ENCODE measurements around the gene DYNC1I1. TPM values are rescaled to one million over a fixed set of nuclear protein-coding genes. Genes with fewer than 3 reads are reported as not detected.

DYNC1I1 gene
- polyA plus RNA-seq, 1 experiment, result 0.11 TPM

DNA sequence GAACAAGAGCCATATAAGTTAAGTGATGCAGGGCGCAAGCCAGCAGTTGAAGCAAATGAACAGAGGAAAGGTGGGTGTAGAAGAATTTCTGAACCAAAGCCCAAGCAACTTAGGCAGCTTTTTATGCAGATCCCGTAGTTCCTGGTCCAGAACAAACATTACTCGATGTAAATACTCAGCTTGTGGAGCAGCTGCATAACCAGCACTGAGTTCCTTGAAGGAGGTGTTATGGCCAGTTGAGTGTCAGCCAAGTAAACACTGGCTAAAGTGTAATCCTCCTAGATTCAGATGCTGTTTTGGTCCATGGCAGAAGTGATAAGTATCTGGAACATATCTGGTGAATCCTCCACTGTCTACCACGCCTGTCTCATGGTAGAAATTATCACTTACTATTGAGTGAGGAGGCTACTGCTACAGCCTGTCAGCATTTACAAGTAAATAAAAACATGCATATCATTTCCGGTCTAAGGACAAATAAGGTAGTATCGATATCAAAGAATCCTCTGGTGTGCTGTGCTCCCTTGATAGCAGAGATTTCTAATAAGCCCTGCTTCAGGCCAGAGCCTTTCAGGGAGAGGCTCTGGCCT, 213.9 kb downstream of the DYNC1I1 start:
- Histone ChIP-seq H3K27me3 (ENCODE audit: control insufficient read depth, insufficient read depth, low read length) (no peaks in the 10 kb centered on the region), H3K36me3 (ENCODE audit: control insufficient read depth, insufficient read depth, low read length) (no peaks in the 10 kb centered on the region), H3K4me3 (ENCODE audit: low read depth, low read length) (no peak overlapping the region)
- POLR2A ChIA-PET, result no interaction called here
- TF ChIP-seq, protein P1, sequence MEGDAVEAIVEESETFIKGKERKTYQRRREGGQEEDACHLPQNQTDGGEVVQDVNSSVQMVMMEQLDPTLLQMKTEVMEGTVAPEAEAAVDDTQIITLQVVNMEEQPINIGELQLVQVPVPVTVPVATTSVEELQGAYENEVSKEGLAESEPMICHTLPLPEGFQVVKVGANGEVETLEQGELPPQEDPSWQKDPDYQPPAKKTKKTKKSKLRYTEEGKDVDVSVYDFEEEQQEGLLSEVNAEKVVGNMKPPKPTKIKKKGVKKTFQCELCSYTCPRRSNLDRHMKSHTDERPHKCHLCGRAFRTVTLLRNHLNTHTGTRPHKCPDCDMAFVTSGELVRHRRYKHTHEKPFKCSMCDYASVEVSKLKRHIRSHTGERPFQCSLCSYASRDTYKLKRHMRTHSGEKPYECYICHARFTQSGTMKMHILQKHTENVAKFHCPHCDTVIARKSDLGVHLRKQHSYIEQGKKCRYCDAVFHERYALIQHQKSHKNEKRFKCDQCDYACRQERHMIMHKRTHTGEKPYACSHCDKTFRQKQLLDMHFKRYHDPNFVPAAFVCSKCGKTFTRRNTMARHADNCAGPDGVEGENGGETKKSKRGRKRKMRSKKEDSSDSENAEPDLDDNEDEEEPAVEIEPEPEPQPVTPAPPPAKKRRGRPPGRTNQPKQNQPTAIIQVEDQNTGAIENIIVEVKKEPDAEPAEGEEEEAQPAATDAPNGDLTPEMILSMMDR (IDR thresholded peaks at IDR 0.05; ENCODE audit: insufficient read depth, low read depth, low read length), result no peak
- DNase-seq (ENCODE audit: low read depth), result no peak
- CTCF ChIA-PET, result interaction anchor here (0.6 kb wide), 1 partner anchor 15 kb away, joined by 3 read pairs; no protein-coding TSS in a partner anchor

DNA sequence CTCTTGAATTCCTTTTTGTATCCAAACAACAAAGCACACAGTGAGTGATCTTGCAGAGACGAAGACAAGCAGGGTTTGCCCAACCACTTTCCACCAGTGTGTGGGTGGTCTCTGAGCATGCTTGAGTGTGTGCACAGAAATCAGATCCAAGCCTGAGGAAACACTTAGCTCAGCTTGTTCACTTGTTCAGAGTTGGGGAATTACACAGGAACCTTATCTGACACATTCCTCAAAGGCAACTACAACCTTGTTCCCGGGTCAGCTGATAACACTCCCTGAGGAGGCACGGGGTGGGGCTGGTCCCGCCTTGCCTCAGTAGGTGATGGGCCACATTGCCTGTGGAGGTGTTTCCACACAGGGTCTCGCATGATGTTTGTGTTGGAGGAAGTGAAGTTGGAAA, 216.9 kb downstream of the DYNC1I1 start:
- no peak overlapping the region for H3K4me3 ChIP-seq (ENCODE audit: low read depth, low read length)
- H3K27me3 ChIP-seq (ENCODE audit: control insufficient read depth, insufficient read depth, low read length), result no peaks in the 10 kb centered on the region
- ChIA-PET POLR2A (no interaction called here), CTCF (no interaction called here)
- TF ChIP-seq, protein P1 (IDR thresholded peaks at IDR 0.05; ENCODE audit: insufficient read depth, low read depth, low read length), result no peak
- DNase-seq (ENCODE audit: low read depth), result no peak
- H3K36me3 ChIP-seq (ENCODE audit: control insufficient read depth, insufficient read depth, low read length), result no peaks in the 10 kb centered on the region

DNA sequence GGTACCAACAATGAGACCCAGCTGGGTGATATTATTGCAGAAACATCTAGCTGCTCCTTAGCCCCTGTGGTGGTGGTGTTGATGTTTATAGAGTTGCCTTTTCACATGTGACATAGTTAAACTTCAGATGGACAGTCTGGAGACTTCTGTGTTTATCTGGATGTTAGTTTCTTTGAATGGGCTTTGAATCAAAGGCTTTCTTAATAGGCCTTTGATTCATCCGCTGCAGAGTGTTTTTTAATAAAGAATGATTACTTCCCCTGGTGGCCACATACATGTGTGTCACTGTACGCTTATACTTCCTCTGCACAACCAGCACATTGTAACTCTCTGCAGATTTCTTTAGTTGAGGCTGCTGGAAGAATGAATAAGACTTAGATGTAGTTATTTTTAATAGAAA, 221.0 kb downstream of the DYNC1I1 start:
- H3K27me3 ChIP-seq (ENCODE audit: control insufficient read depth, insufficient read depth, low read length), result no peaks in the 10 kb centered on the region
- DNase-seq (ENCODE audit: low read depth), result no peak
- TF ChIP-seq, protein P1 (IDR thresholded peaks at IDR 0.05; ENCODE audit: insufficient read depth, low read depth, low read length), result no peak
- ChIA-PET POLR2A (no interaction called here), CTCF (interaction anchor here (1.6 kb wide), 1 partner anchor 38 kb away, joined by 3 read pairs; no protein-coding TSS in a partner anchor)
- H3K36me3 ChIP-seq (ENCODE audit: control insufficient read depth, insufficient read depth, low read length), result no peaks in the 10 kb centered on the region
- H3K4me3 ChIP-seq (ENCODE audit: low read depth, low read length), result no peak overlapping the region

DNA sequence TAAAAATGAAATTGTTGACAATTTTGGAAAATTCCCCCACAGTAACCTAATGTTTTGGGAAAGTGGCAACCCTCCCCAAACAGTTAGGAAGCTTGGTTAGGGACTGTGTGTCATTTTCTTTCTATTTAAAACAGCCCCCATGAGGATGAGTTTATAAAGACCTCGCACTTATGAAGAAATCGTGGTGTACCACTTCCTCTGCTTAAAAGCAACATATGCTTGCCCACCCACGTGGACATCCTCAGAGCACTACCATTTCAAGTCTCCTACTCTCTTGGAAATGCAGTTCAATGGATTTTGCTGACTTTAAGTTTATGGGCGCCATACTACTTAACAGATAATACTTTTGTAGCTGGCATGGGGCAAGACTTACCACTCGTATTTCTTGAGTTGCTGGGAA, 223.8 kb downstream of the DYNC1I1 start:
- no peak for DNase-seq (ENCODE audit: low read depth)
- ChIA-PET CTCF (no interaction called here), POLR2A (no interaction called here)
- TF ChIP-seq, protein P1 (IDR thresholded peaks at IDR 0.05; ENCODE audit: insufficient read depth, low read depth, low read length), result no peak
- Histone ChIP-seq H3K27me3 (ENCODE audit: control insufficient read depth, insufficient read depth, low read length) (no peaks in the 10 kb centered on the region), H3K36me3 (ENCODE audit: control insufficient read depth, insufficient read depth, low read length) (no peaks in the 10 kb centered on the region), H3K4me3 (ENCODE audit: low read depth, low read length) (no peak overlapping the region)

DNA sequence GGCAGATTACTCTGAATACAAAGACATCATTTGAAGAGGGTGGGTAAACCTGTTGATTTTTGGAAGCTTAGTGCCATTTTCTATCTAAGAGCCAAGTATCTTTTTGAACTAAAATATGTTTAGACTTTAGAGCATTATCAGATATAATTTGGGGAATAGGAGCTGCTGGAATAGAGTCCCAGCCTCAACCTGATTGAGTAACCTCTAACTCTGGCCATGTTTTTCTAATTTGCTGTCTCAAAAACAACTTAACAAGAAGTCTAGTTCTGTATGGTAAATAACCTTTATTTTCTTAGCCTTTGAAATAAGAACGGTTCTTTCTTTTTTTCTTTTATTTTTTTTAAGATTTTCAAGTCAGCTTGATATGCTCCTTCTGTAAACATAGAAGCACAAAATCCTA, 224.5 kb downstream of the DYNC1I1 start:
- H3K36me3 ChIP-seq (ENCODE audit: control insufficient read depth, insufficient read depth, low read length), result no peaks in the 10 kb centered on the region
- no peak for DNase-seq (ENCODE audit: low read depth)
- no peaks in the 10 kb centered on the region for H3K27me3 ChIP-seq (ENCODE audit: control insufficient read depth, insufficient read depth, low read length)
- ChIA-PET POLR2A (no interaction called here), CTCF (no interaction called here)
- TF ChIP-seq, protein P1 (IDR thresholded peaks at IDR 0.05; ENCODE audit: insufficient read depth, low read depth, low read length), result no peak
- no peak overlapping the region for H3K4me3 ChIP-seq (ENCODE audit: low read depth, low read length)
